Mononuclear cell (primary cell): ENCODE measurements around the gene KNCN. TPM values are rescaled to one million over a fixed set of nuclear protein-coding genes. Genes with fewer than 3 reads are reported as not detected.

Source experiments
- H3K27me3 ChIP-seq: 2 replicates; pipeline ENCODE4 v1.6.0; 2011; ENCODE audit warnings: low read length, control low read depth; ENCODE audit not compliant: insufficient read depth
- H3K4me1 ChIP-seq: 2 replicates; pipeline ENCODE4 v1.5.1; 2011; ENCODE audit warnings: mild to moderate bottlenecking, low read length, control low read depth; ENCODE audit not compliant: insufficient read depth
- H3K4me3 ChIP-seq: 2 replicates; pipeline ENCODE4 v1.5.1; 2011; ENCODE audit warnings: mild to moderate bottlenecking, low read length, moderate library complexity
- H3K9me3 ChIP-seq: 2 replicates; pipeline ENCODE4 v1.5.1; 2011; ENCODE audit warnings: low read depth, mild to moderate bottlenecking, control low read depth, low read length
- total RNA-seq: library from RNA; depleted of rRNA; stranded (reverse); fragments of >200 nt; gene quantifications from one replicate; pipeline ENCODE4 v1.2.3, GENCODE V29; 2012

The KNCN gene
- total RNA-seq, 1 donor, result 0.10 TPM

DNA sequence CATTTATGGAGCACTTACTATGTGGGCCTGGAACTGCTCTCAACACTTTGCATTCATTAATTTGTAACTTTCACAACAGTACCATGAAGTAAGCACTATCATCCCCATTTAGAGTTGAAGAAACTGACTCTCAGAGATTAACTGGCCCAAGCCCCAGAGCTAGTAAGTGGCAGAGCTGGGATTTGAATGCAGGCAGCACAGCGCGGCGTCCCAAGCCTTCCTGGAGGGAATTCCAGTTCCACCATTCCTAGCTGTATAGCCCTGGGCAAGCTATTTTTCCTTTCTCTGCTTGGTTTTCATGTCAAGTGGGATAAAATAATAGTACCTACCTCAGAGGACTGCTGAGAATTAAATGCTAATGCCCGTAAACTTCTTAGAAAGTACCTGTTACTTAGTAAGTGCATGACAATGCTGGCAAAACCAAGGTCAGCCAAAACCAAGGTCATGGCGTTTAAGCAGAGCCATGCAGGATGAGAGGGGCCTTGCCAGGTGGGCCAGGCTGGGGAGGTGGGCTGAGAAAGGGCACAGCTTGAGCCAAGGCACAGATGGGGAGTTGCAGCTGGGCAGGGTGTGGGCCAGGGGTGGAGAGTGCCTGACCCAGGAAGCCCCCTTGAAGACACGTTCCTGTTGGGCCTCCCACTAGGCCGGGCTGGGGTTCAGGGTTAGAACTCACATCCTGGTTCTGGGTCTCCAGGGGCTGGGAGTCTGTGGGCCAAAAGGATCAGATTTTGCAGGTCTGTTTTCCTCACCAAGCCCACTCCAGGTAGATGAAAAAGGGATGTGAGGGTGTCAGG lies 4.6 kb upstream of the KNCN start:
- Histone ChIP-seq H3K4me3 (no peak overlapping the region), H3K4me1 (no peaks in the 10 kb centered on the region), H3K27me3 (no peaks in the 10 kb centered on the region), H3K9me3 (no peaks in the 10 kb centered on the region)

DNA sequence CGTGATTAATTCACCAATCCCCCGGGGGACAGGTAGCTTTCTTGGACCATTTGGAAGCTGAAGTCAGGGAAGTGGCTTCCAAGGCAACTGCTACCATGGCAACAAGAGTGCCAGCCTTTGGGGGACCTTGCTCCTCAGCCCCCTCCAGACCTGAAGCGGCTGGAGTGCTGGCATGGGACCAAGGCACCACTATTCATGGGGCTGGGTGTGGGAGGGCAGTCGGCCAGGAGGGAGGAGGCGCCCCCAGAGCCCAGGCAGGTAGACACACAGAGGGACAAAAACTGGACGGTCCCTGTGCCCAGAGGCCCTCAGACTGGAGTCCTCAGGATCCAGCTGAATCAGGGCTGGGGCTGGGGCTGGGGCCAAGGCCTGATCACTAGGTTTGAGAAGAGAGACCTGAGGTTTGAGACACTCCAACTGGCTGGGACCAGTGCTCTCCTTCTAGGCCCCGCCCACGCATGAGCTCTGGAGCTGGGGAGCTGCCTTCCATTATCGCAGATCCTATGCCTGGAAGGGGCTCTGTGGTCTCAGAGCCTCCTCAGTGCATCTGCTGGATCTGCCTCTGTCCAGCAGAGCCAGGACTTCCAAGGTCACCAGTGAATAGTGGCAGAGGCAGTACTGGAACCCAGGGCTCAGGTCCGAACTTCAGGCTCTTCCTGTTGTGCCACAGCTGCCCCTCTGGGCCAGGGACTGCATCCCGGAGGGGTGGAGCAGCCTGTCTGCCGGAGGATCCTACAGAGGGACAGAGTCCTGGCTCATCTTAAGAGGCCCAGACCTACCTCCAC lies 3.3 kb upstream of the KNCN start:
- no peak overlapping the region for H3K4me3 ChIP-seq
- H3K27me3 ChIP-seq, result no peaks in the 10 kb centered on the region
- no peaks in the 10 kb centered on the region for H3K4me1 ChIP-seq
- H3K9me3 ChIP-seq, result no peaks in the 10 kb centered on the region

DNA sequence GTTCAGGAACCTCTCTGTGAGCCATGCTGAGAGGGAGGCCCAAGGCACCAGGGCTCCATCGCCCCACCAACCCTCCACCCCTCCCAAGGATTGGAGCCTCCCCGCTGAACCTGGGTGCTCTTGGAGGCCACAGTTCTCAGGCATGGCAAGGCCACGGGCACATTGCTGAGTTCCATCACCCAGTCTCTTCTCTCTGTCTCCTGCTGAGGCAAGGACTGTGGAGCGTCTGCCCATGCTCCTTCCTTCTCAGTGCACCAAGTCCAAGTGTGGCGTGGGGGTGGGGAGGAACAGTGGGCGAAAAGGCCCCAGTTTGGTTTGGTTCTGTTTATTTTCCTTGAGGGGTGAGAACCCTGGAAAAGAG lies 2.8 kb upstream of the KNCN start:
- Histone ChIP-seq H3K9me3 (no peaks in the 10 kb centered on the region), H3K4me1 (no peaks in the 10 kb centered on the region), H3K27me3 (no peaks in the 10 kb centered on the region), H3K4me3 (no peak overlapping the region)

DNA sequence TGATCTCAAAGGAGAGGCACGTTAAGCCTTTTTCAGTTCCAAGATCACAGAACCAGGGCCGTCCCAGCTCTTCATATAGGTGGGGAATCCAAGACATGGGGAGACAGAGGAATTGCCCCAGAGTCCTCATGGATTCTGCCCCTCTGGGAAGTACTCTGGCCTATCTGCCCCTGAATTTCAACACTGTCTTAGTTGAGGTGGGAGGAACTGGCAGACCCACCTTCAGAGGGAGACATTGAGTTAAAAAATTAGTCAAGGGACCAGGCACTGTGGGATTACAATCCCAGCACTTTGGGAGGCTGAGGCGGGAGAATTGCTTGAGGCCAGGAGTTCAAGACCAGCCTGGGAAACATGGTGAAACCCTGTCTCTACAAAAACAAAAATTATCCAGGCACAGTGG lies 2.1 kb upstream of the KNCN start:
- Histone ChIP-seq H3K4me1 (no peaks in the 10 kb centered on the region), H3K9me3 (no peaks in the 10 kb centered on the region), H3K4me3 (no peak overlapping the region), H3K27me3 (no peaks in the 10 kb centered on the region)

DNA sequence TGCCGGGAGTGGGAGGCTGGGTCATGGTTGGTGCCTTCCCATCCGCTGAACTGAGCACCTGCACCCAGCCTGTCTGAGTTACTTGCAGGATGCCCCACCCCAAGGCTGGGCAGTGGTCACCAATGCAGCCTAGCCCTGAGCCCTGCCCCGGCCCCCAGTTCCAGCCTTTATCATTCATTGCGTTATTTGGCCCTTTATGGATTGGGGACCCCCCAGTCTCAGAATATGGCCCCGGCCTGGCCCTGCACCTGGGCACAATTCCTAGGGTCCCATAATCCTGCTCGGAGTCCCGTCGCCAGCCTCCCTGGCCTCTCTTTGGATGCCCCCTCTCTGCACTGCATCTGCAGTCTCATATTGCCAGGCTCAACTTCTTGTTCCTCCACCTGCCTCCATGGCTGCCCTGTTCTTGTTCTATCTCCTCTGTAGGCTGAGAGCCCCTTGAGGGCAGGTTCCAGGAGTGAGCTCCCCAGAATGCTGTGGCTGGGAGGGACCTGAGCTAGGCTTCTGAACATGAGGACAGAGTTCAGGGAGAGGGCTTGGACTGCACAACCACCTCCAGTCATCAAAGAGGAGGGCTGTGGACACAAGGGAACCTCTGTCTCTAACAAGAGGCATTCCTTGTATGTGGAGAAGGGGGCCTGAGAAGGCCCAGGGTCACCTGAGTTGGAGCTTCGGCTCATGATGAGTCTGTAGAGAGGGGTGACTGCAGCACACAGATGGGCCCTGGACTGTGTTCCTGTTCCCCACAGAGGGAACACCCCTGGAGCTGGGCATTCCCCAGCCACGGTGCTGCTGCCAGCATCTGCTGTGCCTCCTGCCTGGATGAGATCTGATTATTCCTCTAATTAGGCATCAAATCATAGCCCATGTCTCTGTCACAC lies 1.1 kb upstream of the KNCN start:
- no peak overlapping the region for H3K4me3 ChIP-seq
- no peaks in the 10 kb centered on the region for H3K4me1 ChIP-seq
- H3K9me3 ChIP-seq, result no peaks in the 10 kb centered on the region

DNA sequence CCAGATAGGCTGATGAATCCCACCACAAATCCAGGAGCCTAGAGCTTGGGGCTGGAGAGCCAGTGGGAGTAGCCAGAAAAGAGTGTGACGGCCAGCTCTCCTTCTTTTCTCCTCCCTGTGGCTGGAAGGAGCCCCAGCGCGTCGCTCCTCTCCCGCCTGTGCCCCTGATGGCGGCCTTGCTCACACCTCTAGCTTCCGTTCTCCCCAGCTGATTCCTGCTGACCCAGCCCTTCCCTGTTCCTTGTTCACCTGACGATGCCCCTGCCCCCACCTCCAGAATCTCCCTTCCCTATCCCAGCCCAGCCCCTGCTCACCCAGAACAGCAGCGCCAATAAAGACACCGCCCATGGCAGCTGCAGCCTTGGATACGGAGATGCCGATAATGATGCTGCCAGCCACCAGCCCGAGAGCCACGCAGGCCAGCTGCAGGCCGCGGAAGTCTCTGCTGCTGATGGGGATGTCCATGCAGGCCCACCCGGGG lies 656 bp downstream of the KNCN start:
- no peak overlapping the region for H3K4me3 ChIP-seq

More for the DNA sequence above, 1.1 kb upstream of the KNCN start:
- H3K27me3 ChIP-seq, result no peaks in the 10 kb centered on the region

DNA sequence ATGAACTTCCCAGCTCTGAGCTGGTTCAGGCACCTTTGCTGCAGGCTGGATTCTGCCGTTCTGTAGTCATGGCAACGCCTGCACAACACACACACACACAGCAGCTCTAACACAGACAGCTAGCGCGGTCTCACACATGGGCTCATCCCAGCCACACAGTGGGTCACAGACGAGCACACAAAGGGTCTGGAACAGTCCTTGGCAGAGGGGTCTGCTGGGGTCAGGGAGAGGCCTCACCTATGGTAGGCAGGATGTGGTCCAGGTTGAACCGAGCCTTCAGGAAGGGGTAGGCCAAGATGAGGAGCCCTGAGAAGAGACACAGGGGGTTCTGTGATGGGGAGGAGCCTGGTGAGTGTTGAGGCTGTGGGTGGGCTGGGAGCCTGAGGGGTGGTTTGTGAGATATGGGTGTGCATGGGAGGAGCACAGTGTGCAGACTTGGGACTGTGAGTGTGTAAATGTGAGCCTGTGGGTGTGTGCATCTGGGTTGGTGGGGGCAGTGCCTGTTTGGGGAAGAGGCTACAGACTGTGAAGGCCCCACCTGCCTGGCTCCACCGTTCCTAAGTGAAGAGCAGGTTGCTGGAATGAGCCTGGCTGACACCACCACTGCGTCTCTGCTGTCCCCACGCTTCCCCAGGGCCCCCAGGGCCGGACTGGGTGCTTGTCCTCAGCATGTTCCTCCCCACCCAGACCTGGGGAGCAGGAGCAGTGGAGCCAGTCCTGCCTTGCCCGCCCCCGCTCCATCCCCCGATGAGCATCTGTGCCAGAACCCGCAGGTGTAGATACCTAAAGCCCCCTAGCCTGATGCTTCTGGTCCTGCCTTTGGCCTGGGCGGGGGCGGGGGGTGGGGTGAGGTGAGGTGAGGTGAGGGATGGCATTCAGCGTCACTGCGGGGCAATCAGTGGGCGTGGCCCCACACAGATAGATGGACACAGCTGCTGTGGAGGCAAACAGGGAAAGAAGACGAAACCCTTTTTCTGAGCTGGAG lies 1.5 kb downstream of the KNCN start:
- Histone ChIP-seq H3K27me3 (peaks cover 10% of the 10 kb centered on the region), H3K4me1 (no peaks in the 10 kb centered on the region), H3K4me3 (no peak overlapping the region), H3K9me3 (no peaks in the 10 kb centered on the region)

More for the DNA sequence above, 656 bp downstream of the KNCN start:
- Histone ChIP-seq H3K27me3 (peaks cover 5% of the 10 kb centered on the region), H3K9me3 (no peaks in the 10 kb centered on the region), H3K4me1 (no peaks in the 10 kb centered on the region)

DNA sequence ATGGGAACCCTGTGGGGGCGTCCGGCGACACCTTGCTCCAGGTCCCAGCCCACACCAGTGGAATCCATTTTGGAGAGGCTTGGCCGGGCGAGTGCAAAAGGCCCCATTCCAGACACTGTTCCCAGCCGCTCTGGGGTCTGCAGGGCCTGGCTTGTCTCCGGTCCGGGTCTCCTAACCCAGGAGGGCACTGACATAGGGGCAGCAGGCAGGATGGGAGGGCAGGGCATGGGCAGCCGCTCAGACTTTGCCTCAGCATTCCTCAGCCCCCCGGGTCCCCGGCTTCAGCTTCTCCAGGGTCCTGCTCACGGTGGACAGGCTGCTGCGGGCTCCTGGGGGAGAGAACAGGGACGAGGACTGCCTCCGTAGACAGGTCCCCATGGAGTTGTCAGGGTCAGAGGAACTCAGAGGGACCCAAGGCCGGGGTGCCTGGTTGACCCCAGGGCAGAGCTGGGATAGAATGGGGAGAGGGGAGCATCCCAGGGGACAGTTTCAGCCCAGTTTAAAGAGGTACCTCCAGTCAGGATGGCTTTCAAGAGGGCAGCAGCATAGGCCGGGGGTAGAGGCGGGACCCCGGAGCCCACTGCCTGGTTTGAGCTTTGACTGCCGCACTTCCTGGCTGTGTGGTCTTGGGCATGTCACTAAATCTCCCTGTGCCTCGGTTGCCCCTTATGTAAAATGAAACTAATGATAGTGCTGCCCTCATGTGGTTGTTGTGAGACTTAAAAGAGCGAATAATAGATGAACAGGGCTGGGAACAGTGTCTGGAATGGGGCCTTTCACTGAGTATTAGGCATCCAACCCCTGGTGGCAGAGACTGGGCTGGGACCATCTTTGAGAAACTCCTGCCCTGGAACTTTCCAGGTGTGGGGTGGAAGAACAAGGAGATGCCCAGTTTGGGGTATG lies 3.7 kb downstream of the KNCN start:
- H3K27me3 ChIP-seq, result peaks cover 30% of the 10 kb centered on the region
- H3K4me1 ChIP-seq, result no peaks in the 10 kb centered on the region
- H3K9me3 ChIP-seq, result no peaks in the 10 kb centered on the region

DNA sequence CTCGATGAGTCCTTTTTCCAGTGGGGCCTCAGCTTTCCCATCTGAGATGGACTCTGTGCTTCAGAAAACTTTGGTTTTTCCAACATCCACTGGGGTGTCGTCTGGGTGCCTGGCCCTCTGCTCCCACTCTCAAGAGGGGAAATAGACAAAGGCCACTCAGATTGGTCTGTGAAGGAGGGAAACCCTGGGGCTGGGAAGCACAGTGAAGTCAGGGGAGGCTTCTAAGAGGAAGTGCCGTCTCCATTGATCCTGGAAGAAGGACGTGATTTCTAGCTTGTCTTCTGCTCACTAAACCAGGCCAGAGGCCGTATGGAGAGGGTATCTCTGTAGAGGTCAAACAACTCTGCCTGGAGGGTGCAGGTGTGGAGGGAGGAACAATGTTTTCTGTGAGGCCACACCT lies 5.2 kb downstream of the KNCN start:
- H3K9me3 ChIP-seq, result no peaks in the 10 kb centered on the region
- no peak overlapping the region for H3K4me3 ChIP-seq
- peaks cover 30% of the 10 kb centered on the region for H3K27me3 ChIP-seq
- no peaks in the 10 kb centered on the region for H3K4me1 ChIP-seq

More for the DNA sequence above, 3.7 kb downstream of the KNCN start:
- no peak overlapping the region for H3K4me3 ChIP-seq

DNA sequence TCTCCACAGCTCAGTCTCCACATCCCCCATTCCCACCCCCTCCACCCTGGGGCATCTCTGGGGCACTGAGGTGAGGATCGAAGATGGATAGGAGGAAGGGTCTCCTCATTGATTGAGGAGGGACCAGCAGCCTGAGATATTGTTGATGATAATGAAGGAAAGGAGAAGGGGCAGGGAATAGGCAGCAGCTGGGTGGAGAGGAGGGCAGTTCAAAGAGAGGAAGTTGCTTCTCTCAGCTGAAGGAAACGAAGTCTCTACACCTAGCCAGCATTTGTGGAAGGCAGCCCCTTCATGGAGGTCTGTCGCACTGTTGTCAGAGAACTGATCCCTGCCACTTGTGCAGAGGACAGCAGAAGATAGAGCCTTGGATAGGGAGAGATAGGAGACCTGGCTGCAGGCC lies 5.7 kb downstream of the KNCN start:
- Histone ChIP-seq H3K27me3 (peaks cover 30% of the 10 kb centered on the region), H3K4me3 (no peak overlapping the region)

DNA sequence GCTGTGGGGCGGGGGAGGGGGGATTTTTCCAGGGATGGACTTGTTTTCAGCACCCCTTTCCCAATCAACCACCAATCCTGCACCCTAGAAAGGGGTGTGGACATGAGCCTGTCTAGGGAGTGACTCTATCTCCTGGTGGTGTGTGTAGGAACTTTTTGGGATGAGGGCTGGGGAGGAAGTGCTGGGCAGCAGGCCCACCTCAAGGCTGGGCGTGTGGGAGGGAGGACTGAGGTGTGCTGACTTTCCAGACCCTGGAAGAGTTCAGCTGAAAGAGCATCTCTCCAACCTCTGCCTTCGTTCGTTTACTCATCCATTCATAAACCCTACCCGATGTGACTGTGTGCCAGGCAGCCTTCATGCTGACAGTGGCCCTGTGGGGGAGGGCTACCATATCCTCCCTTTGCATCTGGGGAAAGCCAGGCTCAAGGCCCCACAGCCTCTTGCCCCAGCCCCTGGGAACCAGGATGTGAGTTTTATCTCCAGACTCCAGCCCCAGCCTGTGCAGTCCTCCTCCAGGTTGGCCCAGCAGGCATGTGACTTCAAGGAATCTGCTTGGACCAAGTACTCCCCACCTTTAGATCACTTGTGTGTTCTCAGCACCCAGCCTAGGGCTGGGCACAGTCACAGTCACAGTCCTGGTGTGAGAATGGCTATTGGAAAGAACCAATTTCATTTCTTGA lies 6.7 kb downstream of the KNCN start:
- no peak overlapping the region for H3K4me3 ChIP-seq
- H3K4me1 ChIP-seq, result no peaks in the 10 kb centered on the region
- H3K27me3 ChIP-seq, result peaks cover 30% of the 10 kb centered on the region
- H3K9me3 ChIP-seq, result no peaks in the 10 kb centered on the region

More for the DNA sequence above, 5.7 kb downstream of the KNCN start:
- Histone ChIP-seq H3K9me3 (no peaks in the 10 kb centered on the region), H3K4me1 (no peaks in the 10 kb centered on the region)

DNA sequence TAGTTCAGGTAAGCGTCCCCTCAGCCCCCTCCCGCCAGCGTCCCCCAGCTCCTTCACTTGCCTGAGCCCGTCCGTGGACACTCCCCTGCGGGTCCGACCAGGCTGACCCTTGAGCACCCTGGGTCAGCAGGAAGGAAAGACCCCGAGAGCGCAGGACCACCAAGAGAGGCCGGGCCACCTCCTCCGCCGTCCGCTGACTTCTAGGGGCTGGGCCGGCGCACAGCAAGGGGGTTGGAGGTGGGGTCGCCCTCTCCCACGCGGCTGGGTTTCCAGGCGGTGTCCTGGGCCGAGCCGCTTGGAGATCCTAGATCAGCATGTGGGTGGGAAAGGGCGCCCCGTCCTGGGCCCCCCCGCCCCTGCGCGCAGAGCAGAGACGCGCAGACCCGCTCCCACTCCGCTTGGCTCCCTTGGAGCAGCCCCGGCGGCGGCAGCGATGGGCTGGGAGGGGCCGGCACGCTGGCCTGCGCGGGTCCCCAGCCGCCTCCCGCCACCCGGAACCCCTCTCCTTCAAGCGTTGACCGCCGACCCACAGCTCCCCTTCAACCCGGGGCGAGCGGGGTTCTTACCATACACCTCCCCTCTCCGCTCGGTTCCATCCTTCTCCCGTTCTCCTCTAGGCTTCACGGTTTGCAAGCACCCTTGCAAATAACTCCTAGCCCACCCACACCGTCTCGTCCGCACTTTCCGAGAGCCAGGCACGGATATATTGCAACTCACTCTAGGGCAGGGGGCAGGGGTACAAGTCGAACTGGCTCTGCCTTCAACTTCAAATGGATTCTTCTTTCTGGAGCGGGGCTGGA lies 7.5 kb downstream of the KNCN start:
- Histone ChIP-seq H3K27me3 (peaks cover 30% of the 10 kb centered on the region), H3K4me3 (no peak overlapping the region), H3K9me3 (no peaks in the 10 kb centered on the region), H3K4me1 (no peaks in the 10 kb centered on the region)
